ENCODE results near the gene RIPOR2. TPM values are rescaled to one million over a fixed set of nuclear protein-coding genes. Genes with fewer than 3 reads are reported as not detected.
"Not testable (repeated sequence)": the region's sequence is repeated elsewhere in the genome, so short reads cannot be mapped to it uniquely, and the experiment has no call there.

The RIPOR2 gene
- total and polyA plus RNA-seq, 2 donors from 2014 or later = 1.7 to 24.2 TPM

- Histone ChIP-seq H3K27ac (ENCODE audit: low read depth in 2 of 2, low read length in 2 of 2) (no peak overlapping the region), H3K9me3 (ENCODE audit: control insufficient read depth in 2 of 3, insufficient read depth in 1 of 3, low read length in 3 of 3) (no peaks in the 10 kb centered on the region), H3K4me3 (ENCODE audit: low read length in 3 of 3) (no peak overlapping the region), H3K9ac (ENCODE audit: low read length in 3 of 3) (no peak overlapping the region), H3K4me1 (ENCODE audit: control insufficient read depth in 2 of 3, insufficient read depth in 2 of 3, low read depth in 1 of 3, low read length in 3 of 3) (no peaks in the 10 kb centered on the region), H3K27me3 (ENCODE audit: control insufficient read depth, insufficient read depth, low read length) (no peaks in the 10 kb centered on the region), H3K36me3 (ENCODE audit: control insufficient read depth in 2 of 3, insufficient read depth in 3 of 3, low read length in 3 of 3) (no peaks in the 10 kb centered on the region)
- no peak for TF ChIP-seq CTCF (IDR thresholded peaks at IDR 0.05; ENCODE audit: borderline replicate concordance, extremely low read depth, insufficient read depth)
- no peak for FAIRE-seq
- intact Hi-C loops (cut with DNase I) = no loop called here
- no peak for DNase-seq
These were observed 55.3 kb downstream of the RIPOR2 start for GRCh38 chr6:24880451-24880850.

GRCh38 chr6:24879351-24879750, 56.4 kb downstream of the RIPOR2 start:
- Histone ChIP-seq H3K4me1 (ENCODE audit: control insufficient read depth in 2 of 3, insufficient read depth in 2 of 3, low read depth in 1 of 3, low read length in 3 of 3) (no peaks in the 10 kb centered on the region), H3K27me3 (ENCODE audit: control insufficient read depth, insufficient read depth, low read length) (no peaks in the 10 kb centered on the region), H3K4me3 (ENCODE audit: low read length in 3 of 3) (no peak overlapping the region), H3K36me3 (ENCODE audit: control insufficient read depth in 2 of 3, insufficient read depth in 3 of 3, low read length in 3 of 3) (no peaks in the 10 kb centered on the region), H3K9ac (ENCODE audit: low read length in 3 of 3) (no peak overlapping the region), H3K27ac (ENCODE audit: low read depth in 2 of 2, low read length in 2 of 2) (no peak overlapping the region), H3K9me3 (ENCODE audit: control insufficient read depth in 2 of 3, insufficient read depth in 1 of 3, low read length in 3 of 3) (no peaks in the 10 kb centered on the region)
- FAIRE-seq (no peak), DNase-seq (no peak)
- intact Hi-C loops (cut with DNase I) = no loop called here
- no peak for TF ChIP-seq CTCF (IDR thresholded peaks at IDR 0.05; ENCODE audit: borderline replicate concordance, extremely low read depth, insufficient read depth)

DNA sequence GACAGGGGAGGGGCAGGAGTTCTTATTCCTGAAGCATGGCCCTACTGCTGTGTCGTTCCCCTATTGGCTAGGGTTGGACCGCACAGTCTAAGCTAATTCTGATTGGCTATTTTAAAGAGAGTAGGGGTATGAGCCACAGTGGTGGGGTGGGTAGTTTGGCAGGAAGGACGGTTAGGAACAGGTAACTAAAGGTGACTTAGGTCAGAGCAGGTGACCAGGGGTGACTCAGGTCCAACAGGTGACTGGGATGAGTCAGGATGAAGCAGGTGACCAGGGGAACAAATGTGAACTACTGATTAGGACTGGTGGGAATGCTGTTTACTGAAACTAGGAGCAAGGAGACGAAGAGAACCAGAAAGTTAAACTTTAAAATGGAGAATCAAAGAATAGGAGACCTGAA, 58.0 kb downstream of the RIPOR2 start:
- FAIRE-seq; H3K9ac ChIP-seq (ENCODE audit: low read length in 3 of 3); DNase-seq; H3K36me3 ChIP-seq (ENCODE audit: control insufficient read depth in 2 of 3, insufficient read depth in 3 of 3, low read length in 3 of 3); intact Hi-C loops (cut with DNase I); H3K27ac ChIP-seq (ENCODE audit: low read depth in 2 of 2, low read length in 2 of 2); H3K27me3 ChIP-seq (ENCODE audit: control insufficient read depth, insufficient read depth, low read length); H3K4me1 ChIP-seq (ENCODE audit: control insufficient read depth in 2 of 3, insufficient read depth in 2 of 3, low read depth in 1 of 3, low read length in 3 of 3); H3K9me3 ChIP-seq (ENCODE audit: control insufficient read depth in 2 of 3, insufficient read depth in 1 of 3, low read length in 3 of 3); H3K4me3 ChIP-seq (ENCODE audit: low read length in 3 of 3): not testable (repeated sequence)

- no peak overlapping the region for H3K9ac ChIP-seq (ENCODE audit: low read length in 3 of 3)
- no peak for TF ChIP-seq CTCF (IDR thresholded peaks at IDR 0.05; ENCODE audit: borderline replicate concordance, extremely low read depth, insufficient read depth)
- no peaks in the 10 kb centered on the region for H3K27me3 ChIP-seq (ENCODE audit: control insufficient read depth, insufficient read depth, low read length)
- FAIRE-seq (no peak), DNase-seq (no peak)
- intact Hi-C loops (cut with DNase I) = no loop called here
- H3K27ac ChIP-seq (ENCODE audit: low read depth in 2 of 2, low read length in 2 of 2) = no peak overlapping the region
- H3K9me3 ChIP-seq (ENCODE audit: control insufficient read depth in 2 of 3, insufficient read depth in 1 of 3, low read length in 3 of 3) = no peaks in the 10 kb centered on the region
- H3K4me1 ChIP-seq (ENCODE audit: control insufficient read depth in 2 of 3, insufficient read depth in 2 of 3, low read depth in 1 of 3, low read length in 3 of 3) = no peaks in the 10 kb centered on the region
- H3K36me3 ChIP-seq (ENCODE audit: control insufficient read depth in 2 of 3, insufficient read depth in 3 of 3, low read length in 3 of 3) = no peaks in the 10 kb centered on the region
- no peak overlapping the region for H3K4me3 ChIP-seq (ENCODE audit: low read length in 3 of 3)
These were observed 59.0 kb downstream of the RIPOR2 start for GRCh38 chr6:24876499-24877465.
